ACC112 (cell line): ENCODE data around the gene KPNA3.

Experiments
- H2AFZ ChIP-seq: fragments of 200-600 bp; sonication (generic); one replicate; pipeline ENCODE4 v1.6.0; 2017; ENCODE audit warnings: antibody characterized with exemption, low read length; ENCODE audit not compliant: unreplicated experiment
- H3K27ac ChIP-seq: fragments of 200-600 bp; sonication (generic); 2 replicates; pipeline ENCODE4 v1.5.1; 2014; ENCODE audit warnings: low read depth, mild to moderate bottlenecking, antibody characterized with exemption, low read length, moderate library complexity
- H3K27me3 ChIP-seq: fragments of 200-600 bp; sonication (generic); 2 replicates; pipeline ENCODE4 v1.6.1; 2014; ENCODE audit warnings: mild to moderate bottlenecking, antibody characterized with exemption, low read length, moderate library complexity, mixed read lengths; ENCODE audit not compliant: insufficient read depth
- H3K36me3 ChIP-seq: fragments of 200-600 bp; sonication (generic); 2 replicates; pipeline ENCODE4 v1.6.1; 2016; ENCODE audit warnings: mild to moderate bottlenecking, antibody characterized with exemption, low read length, moderate library complexity, mixed read lengths; ENCODE audit not compliant: insufficient read depth
- H3K4me1 ChIP-seq: fragments of 200-600 bp; sonication (generic); one replicate; pipeline ENCODE4 v1.6.1; 2016; ENCODE audit warnings: low read length, mixed read lengths; ENCODE audit not compliant: insufficient read depth, unreplicated experiment, control insufficient read depth
- H3K4me3 ChIP-seq: fragments of 200-600 bp; sonication (generic); 2 replicates; pipeline ENCODE4 v1.5.1; 2014; ENCODE audit warnings: mild to moderate bottlenecking, low read depth, low read length
- H3K79me2 ChIP-seq: fragments of 200-600 bp; sonication (generic); one replicate; pipeline ENCODE4 v1.6.0; 2016; ENCODE audit warnings: low read length; ENCODE audit not compliant: control insufficient read depth, unreplicated experiment, insufficient read depth

KPNA3 gene

GRCh38 chr13:49652355-49653305 lies 139.9 kb downstream of the KPNA3 start:
- no peak overlapping the region for H3K27ac ChIP-seq
- no peak overlapping the region for H3K4me3 ChIP-seq
- no peaks in the 10 kb centered on the region for H3K79me2 ChIP-seq
- peaks cover 8% of the 10 kb centered on the region for H3K4me1 ChIP-seq
- no peaks in the 10 kb centered on the region for H3K36me3 ChIP-seq
- H3K27me3 ChIP-seq, result no peaks in the 10 kb centered on the region
- no peak overlapping the region for H2AFZ ChIP-seq

- Histone ChIP-seq H3K27ac (no peak overlapping the region), H3K4me3 (no peak overlapping the region), H3K27me3 (no peaks in the 10 kb centered on the region), H3K4me1 (peaks cover 8% of the 10 kb centered on the region), H3K36me3 (no peaks in the 10 kb centered on the region), H2AFZ (no peak overlapping the region), H3K79me2 (no peaks in the 10 kb centered on the region)
Measured at GRCh38 chr13:49651570-49652354, 140.7 kb downstream of the KPNA3 start.

DNA sequence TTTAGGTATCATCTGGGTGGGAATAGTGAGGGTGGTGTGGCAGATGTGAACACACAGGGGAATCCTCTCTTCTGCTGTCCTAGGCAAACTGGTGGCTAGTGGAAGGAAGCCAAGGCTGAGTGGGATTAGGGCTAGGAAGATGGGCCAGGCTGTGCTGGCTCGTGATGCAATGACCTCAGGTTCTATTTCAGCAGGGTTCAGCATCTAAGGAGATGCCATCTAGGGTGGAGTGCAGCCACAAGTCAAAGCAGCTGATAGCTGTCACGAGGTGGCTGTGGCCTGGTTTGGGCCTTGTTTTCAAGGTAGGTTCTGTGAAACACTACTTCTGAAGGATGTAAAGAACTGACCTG lies 142.5 kb downstream of the KPNA3 start:
- Histone ChIP-seq H3K36me3 (no peaks in the 10 kb centered on the region), H3K4me1 (peaks cover 8% of the 10 kb centered on the region), H3K79me2 (no peaks in the 10 kb centered on the region), H3K27me3 (no peaks in the 10 kb centered on the region), H2AFZ (no peak overlapping the region), H3K27ac (no peak overlapping the region), H3K4me3 (no peak overlapping the region)
